ENCODE data around the gene SLC28A1.

GRCh38 chr15:84922530-84922929 lies 38.1 kb downstream of the SLC28A1 start:
- TF ChIP-seq, protein P1, sequence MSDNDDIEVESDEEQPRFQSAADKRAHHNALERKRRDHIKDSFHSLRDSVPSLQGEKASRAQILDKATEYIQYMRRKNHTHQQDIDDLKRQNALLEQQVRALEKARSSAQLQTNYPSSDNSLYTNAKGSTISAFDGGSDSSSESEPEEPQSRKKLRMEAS (IDR thresholded peaks at IDR 0.05; ENCODE audit: low read depth, low read length), result no peak
- TF ChIP-seq, protein P2, sequence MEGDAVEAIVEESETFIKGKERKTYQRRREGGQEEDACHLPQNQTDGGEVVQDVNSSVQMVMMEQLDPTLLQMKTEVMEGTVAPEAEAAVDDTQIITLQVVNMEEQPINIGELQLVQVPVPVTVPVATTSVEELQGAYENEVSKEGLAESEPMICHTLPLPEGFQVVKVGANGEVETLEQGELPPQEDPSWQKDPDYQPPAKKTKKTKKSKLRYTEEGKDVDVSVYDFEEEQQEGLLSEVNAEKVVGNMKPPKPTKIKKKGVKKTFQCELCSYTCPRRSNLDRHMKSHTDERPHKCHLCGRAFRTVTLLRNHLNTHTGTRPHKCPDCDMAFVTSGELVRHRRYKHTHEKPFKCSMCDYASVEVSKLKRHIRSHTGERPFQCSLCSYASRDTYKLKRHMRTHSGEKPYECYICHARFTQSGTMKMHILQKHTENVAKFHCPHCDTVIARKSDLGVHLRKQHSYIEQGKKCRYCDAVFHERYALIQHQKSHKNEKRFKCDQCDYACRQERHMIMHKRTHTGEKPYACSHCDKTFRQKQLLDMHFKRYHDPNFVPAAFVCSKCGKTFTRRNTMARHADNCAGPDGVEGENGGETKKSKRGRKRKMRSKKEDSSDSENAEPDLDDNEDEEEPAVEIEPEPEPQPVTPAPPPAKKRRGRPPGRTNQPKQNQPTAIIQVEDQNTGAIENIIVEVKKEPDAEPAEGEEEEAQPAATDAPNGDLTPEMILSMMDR (IDR thresholded peaks at IDR 0.05; ENCODE audit: low read depth, low read length), result no peak
